MG63 (cell line): ENCODE results near the gene TTC23. TPM values are rescaled to one million over a fixed set of nuclear protein-coding genes. Genes with fewer than 3 reads are reported as not detected.
A peak's percentile ranks its signal among the peaks of the same experiment; 100 is the strongest.

Experiments
- DNase-seq: peaks from one replicate; pipeline ENCODE4 v3.0.0-alpha.2; 2020
- H3K27me3 ChIP-seq: fragments of 250-450 bp; sonication (Bioruptor Pico); 2 replicates; pipeline ENCODE4 v1.5.1; 2020; ENCODE audit warnings: mild to moderate bottlenecking, moderate library complexity
- H3K36me3 ChIP-seq: fragments of 250-450 bp; sonication (Bioruptor Pico); 2 replicates; pipeline ENCODE4 v1.5.1; 2020; ENCODE audit warnings: mild to moderate bottlenecking, moderate library complexity
- H3K4me3 ChIP-seq: fragments of 250-450 bp; sonication (Bioruptor Pico); 2 replicates; pipeline ENCODE4 v1.5.1; 2020; ENCODE audit warnings: mild to moderate bottlenecking, moderate library complexity
- H3K9me3 ChIP-seq: fragments of 250-450 bp; sonication (Bioruptor Pico); 2 replicates; pipeline ENCODE4 v1.5.1; 2020; ENCODE audit warnings: mild to moderate bottlenecking, moderate library complexity
- total RNA-seq: library from RNA; depleted of rRNA; stranded (reverse); fragments of >200 nt; shearing (Covaris generic); gene quantifications from 2 replicates; pipeline ENCODE4 v1.2.3, GENCODE V29; 2014; ENCODE audit warnings: low replicate concordance

The TTC23 gene
- total RNA-seq, 1 experiment from 2014 or later: 12.2 TPM

DNA sequence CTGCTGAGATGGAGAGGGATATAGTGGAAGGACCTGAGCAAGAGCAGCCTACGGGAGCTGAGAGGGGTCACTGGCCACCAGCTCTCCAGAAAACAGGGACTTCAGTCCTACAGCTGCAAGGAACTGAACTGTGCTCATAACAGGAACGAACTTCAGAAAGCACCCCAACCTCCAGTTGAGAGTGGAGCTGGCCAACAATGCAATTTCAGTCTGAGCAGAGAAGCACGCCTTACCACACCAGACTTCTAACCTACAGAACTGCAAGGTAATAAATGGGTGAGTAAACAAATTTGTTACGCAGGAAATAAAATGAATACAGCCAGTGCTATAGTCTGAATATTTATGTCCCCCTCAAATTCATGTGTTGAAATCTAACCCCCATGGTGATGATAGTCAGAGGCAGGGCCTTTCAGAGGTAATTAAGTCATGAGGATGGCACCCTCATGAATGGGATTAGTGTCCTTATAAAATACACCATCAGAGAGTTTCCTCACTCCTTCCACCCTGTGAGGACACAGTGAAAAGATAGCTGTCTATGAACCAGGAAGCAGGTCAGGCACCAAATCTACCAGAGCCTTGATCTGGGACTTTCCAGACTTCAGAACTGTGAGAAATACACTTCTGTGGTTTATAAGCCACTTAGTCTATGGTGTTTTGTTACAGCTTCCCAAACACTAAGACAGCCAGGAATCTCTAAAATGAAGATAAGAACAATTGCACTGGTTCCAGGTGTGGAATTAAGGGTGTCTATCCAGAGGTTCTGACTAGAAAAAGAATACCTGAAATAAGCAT lies 85.9 kb downstream of the TTC23 start:
- no peaks in the 10 kb centered on the region for H3K9me3 ChIP-seq
- no peak overlapping the region for H3K4me3 ChIP-seq
- no peak for DNase-seq
- no peaks in the 10 kb centered on the region for H3K27me3 ChIP-seq
- H3K36me3 ChIP-seq: peaks cover 11% of the 10 kb centered on the region

DNA sequence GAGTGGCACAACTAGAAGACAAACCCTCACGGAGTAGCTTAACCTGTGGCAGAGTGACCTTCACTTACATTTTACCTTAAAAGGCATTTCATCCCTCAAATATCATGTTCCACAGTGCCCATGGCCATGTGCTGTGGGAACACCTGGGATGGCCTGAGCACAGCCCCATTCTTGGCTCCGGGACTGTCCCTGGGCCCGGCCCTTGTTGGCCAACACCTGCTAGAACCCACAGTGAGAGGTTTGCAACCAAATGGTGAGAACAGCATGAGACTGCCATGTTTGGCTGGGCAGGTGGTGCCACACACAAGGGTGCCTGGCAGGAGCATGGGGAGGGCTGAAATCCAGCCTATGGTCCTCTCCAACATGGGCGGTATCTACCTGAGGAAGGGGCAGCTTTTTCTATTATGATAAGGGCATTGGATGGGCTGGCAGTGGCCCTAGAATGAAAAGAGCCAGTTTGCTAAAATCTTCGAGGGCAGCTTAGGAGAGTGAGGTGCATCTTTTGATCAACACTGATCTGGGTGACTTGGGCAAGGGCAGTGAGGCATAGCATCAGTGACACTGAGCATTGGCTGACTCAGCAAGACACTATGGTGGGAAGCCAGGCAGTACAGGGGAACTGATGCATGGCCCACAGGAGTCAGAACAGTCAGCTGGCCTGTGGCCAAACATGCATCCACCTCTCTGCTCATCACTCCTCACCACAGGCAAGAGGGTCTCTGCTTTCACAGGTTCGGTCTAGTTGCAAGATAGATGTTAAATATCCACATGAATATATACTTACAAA lies 90.6 kb downstream of the TTC23 start:
- Histone ChIP-seq H3K9me3 (peaks cover 5% of the 10 kb centered on the region), H3K27me3 (no peaks in the 10 kb centered on the region), H3K4me3 (no peak overlapping the region), H3K36me3 (peaks cover 30% of the 10 kb centered on the region)
- no peak for DNase-seq

DNA sequence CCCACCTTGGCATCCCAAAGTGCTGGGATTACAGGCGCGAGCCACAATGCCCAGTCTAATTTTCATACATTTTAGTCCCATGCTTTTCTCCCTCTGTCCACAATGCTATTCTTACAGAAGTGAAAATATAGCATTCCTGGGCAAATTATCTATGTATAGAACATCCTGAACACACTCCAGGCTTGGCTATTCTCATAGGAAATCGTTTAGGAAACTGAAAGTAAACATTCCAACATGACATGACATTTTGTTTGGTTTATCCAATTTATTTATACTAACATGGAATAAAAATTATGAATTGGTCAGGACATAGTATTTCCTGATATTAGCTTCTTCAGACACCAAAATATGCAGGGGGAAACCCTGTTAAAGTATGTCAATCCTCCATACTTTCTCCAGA lies 91.9 kb downstream of the TTC23 start:
- no peak for DNase-seq
- H3K4me3 ChIP-seq: no peak overlapping the region

DNA sequence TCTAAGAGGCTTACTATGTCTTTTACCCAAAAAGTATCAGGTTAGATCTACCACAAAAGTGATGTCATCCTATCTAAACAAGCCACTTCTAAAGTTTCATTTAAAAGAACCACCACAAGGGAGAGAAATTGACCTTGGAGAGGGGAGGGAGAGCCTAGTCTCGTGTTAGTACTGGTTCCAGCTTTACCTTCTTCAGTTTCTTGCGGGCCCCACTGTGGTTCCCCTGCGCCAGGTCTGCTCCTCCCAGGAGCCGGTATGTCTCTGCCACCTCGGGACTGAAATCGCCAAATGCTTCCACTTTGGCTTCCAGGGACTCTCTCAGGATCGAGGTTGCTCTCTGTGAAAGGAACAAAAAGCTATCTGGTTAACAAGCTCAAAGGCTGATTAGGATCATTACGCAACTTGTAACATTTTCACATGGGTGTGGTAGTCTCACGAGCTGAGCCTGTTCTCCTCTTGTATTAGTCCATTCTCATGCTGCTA lies 93.4 kb downstream of the TTC23 start:
- Histone ChIP-seq H3K9me3 (peaks cover 5% of the 10 kb centered on the region), H3K27me3 (no peaks in the 10 kb centered on the region), H3K4me3 (no peak overlapping the region), H3K36me3 (peaks cover 40% of the 10 kb centered on the region)
- no peak for DNase-seq

More for the DNA sequence above, 91.9 kb downstream of the TTC23 start:
- H3K9me3 ChIP-seq: peaks cover 5% of the 10 kb centered on the region
- H3K27me3 ChIP-seq: no peaks in the 10 kb centered on the region
- peaks cover 39% of the 10 kb centered on the region for H3K36me3 ChIP-seq

DNA sequence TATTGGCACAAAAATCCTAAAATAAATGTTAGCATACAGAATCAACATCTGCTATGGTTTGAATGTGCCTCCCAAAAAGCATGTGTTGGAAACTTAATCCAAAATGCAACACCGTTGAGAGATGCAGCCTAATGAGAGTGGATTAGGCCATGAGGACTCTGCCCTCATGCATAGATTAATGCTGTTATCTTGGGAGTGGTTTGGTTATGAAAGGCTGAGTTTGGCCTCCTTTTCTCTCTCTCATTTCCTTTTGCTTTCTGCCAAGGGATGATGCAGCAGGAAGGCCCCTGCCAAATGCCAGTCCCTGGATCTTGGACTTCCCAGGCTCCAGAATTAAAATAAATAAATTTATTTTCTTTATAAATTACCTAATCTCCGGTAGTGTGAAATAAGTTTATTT lies 95.1 kb downstream of the TTC23 start:
- DNase-seq: peak; percentile 79
- Histone ChIP-seq H3K9me3 (peaks cover 5% of the 10 kb centered on the region), H3K27me3 (no peaks in the 10 kb centered on the region), H3K36me3 (peaks cover 38% of the 10 kb centered on the region), H3K4me3 (no peak overlapping the region)

DNA sequence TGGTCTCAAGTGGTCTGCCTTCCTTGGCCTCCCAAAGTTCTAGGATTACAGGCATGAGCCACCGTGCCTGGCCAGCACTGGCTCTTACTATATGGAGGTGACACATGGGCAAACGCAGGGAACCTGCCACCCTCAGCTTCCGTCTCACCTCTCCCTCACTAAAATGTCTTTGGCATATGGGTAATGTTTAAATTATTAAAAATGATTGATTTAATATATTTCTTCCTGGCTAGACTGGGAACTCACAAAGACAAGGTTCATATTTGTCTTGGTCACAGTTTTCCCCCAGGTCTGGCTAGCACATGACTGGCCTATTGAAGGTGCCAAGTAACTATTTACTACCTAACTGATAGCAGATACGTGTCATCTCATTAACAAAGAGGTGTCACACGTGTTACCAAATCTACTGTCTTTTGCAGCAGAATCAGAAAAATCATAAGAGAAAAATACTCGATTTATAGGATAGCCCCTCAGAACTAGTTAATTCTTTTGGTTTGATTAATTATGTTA lies 96.3 kb downstream of the TTC23 start:
- peaks cover 5% of the 10 kb centered on the region for H3K9me3 ChIP-seq
- peaks cover 32% of the 10 kb centered on the region for H3K36me3 ChIP-seq
- no peaks in the 10 kb centered on the region for H3K27me3 ChIP-seq
- no peak for DNase-seq
- no peak overlapping the region for H3K4me3 ChIP-seq

DNA sequence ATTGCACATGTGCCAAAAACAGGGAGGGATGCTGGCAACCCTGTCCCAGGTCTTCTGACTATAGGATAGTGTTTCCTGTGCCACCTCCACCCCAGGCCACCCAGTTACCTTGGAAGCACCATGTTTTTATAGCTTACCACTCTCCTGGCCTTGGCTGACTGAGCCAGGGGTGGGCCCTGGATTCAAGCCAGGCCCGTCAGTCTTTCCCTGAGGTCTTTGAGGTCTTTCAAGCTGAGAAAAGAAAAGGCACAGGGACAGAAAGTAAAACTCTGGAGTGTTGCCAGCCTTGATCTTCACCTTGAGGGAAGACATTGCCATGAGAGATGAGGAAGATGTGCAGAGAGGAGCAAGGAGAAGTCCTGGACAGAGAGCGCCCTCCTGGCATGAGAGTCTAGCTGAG lies 98.2 kb downstream of the TTC23 start:
- Histone ChIP-seq H3K36me3 (peaks cover 29% of the 10 kb centered on the region), H3K27me3 (no peaks in the 10 kb centered on the region), H3K4me3 (no peak overlapping the region), H3K9me3 (peaks cover 5% of the 10 kb centered on the region)
- no peak for DNase-seq

DNA sequence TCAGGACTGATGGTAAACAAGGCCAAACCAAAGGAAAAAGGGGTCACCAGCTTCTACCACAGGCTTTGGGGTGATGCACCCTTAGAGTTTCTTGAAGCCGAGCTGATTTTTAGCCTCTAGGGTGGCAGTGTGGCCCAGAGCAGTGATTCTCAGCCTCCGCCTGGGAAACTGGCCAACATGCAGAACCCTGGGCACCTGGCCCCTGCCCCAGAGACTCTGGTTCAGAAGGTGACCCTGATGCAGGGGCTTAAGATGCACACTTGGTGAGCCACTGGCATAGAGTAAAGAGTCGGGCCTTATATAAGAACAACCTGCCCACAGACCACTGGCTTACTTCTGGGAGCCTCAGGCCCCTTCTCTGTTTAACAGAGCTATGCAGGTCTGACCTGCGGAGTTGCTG lies 100.0 kb downstream of the TTC23 start:
- no peaks in the 10 kb centered on the region for H3K9me3 ChIP-seq
- no peak overlapping the region for H3K4me3 ChIP-seq
- H3K27me3 ChIP-seq: no peaks in the 10 kb centered on the region
- H3K36me3 ChIP-seq: peaks cover 18% of the 10 kb centered on the region
- DNase-seq: no peak

DNA sequence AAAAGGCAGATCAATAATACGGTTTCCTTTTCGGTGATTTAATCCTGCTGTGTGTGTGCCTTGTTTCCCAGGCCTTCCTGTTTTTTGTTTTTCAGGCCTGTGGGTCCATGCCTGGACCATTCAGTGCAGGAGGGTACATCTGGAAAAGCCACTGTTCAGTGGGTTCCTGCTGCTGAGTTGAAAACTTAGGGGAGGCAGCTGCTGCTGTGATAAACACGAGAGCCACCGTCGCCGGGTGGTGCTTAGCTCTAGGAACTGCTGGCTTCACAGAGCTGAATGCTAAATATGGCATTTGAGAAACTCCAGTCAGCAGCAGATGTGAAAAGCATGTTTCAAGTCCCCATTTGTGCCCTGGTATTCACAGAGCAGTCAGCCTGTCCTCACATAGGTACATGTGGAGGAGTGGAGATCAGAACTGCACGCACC lies 100.5 kb downstream of the TTC23 start:
- H3K36me3 ChIP-seq: peaks cover 18% of the 10 kb centered on the region
- DNase-seq: no peak

DNA sequence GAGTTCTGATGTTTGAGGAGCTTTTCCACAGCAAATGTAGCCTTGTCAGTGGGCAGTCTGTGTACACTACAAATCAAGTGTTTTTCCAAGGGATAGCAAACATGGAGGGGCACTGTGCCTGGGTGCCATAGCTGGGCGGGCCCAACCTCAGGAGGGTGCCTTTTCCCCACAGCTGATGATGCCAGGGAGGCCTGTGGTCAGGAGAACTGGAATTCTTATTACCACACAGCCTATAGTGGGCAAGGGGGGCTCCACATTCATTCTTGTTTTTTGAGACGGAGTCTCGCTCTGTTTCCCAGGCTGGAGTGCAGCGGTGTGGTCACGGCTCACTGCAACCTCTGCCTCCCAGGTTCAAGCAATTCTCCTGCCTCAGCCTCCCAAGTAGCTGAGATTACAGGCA lies 102.7 kb downstream of the TTC23 start:
- H3K36me3 ChIP-seq: peaks cover 8% of the 10 kb centered on the region
- no peaks in the 10 kb centered on the region for H3K9me3 ChIP-seq
- no peaks in the 10 kb centered on the region for H3K27me3 ChIP-seq
- no peak overlapping the region for H3K4me3 ChIP-seq
- DNase-seq: no peak

More for the DNA sequence above, 100.5 kb downstream of the TTC23 start:
- H3K27me3 ChIP-seq: no peaks in the 10 kb centered on the region
- no peaks in the 10 kb centered on the region for H3K9me3 ChIP-seq
- no peak overlapping the region for H3K4me3 ChIP-seq

DNA sequence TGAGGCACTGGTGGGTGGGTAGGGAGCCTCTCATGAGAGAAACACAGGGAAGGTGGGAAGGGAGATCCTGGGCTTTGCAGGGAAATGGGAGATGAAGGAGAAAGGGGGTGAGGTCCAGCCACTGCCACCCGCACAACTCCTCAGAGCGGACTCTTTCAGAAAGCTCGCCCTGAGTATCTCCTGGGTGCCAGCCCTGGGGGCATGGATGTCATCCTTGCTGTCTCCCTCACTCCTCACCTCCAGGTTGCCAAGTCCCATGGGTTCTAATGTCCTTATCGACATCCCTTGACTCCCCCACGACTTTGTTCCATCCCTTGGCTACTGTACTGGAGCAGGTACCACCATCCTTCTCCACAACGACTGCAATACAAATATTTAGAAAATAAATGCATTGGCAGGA lies 103.6 kb downstream of the TTC23 start:
- Histone ChIP-seq H3K4me3 (no peak overlapping the region), H3K36me3 (peaks cover 8% of the 10 kb centered on the region; the same call in 1 of the 2 replicates), H3K27me3 (no peaks in the 10 kb centered on the region), H3K9me3 (no peaks in the 10 kb centered on the region)
- DNase-seq: no peak

DNA sequence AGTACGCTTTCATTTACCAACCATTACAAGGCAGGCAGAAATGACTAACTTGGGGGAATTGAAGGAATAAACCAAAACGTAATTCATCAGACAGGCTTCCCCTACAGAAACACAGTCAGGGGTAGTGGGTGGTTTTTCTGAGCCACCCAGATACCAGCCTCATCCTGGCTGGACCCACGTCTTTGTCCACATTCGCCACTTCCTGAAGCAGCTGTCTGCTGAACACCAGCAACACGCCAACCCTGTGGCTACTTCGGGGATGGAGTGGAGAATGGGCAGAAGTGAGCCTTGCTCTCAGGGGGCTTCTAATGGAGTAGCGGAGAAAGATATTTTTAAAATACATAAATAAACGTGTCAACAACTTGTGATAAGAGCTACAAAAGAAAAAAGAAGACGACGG lies 104.4 kb downstream of the TTC23 start:
- no peak for DNase-seq
- Histone ChIP-seq H3K4me3 (no peak overlapping the region), H3K9me3 (no peaks in the 10 kb centered on the region), H3K27me3 (no peaks in the 10 kb centered on the region), H3K36me3 (peaks cover 8% of the 10 kb centered on the region; the same call in 1 of the 2 replicates)

DNA sequence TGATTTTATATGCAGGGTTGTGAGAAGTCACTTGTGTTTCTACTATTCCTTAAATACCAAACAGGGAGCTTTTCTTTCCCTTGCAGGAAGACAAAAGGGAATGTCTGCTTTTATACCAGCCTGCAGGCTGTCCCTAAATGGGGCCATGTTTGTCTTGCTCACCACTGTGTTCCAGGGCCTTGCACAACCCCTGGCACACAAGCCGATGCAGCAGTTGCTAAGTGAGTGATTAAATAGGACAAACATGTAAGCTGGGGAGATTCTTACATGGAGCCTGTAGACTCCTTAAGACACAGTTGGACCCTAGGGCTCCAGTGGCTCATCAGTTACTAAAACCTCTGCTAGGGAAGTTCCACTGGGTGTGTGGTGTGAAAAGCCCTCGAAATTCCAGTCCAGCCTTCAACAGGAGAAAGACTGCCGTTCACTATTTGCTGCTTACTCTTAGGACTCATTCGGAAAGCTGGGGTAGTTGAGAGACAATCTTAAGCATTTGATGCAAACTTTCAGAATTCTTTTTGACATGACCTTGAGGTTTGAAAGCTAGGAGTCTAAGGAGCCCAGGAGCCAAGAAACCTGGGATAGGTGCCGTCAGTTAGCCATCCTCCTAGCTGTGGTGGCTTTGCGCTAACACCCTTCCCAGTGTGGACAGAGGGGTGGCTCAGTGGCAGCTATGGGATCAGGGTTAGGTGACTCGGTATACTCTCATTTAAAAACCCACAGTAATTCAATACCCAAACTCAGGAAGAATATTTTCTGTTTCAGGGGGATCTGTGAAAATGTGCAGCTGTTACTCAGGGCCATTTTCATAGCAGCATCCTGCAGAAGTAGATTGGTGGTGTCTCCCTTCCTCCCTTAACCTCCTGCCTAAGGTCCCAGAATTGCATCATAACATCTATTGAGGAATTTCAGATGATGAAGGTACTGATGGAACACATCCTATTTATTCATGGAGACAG lies 105.4 kb downstream of the TTC23 start:
- no peaks in the 10 kb centered on the region for H3K9me3 ChIP-seq
- DNase-seq: peak; percentile 41

DNA sequence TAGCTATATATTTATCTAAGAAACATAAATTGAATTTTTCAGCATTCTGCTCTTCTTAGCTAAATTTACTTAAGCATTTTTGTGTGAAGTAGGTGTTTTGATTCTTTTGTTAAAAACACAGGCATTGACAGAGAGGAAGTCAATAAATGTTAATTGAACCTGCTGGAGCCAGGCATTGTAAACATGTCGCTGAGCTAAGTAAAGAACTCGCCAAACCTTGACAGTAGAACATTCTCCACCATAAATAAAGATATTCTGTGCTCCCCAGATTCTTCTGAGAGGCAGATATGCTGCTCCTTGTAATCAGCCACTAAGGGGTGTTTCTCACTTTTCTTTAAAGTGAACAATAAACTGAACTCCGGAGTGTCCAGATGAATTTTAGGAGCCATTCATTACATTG lies 106.1 kb downstream of the TTC23 start:
- H3K9me3 ChIP-seq: no peaks in the 10 kb centered on the region
- no peaks in the 10 kb centered on the region for H3K27me3 ChIP-seq
- H3K4me3 ChIP-seq: no peak overlapping the region
- H3K36me3 ChIP-seq: peaks cover 8% of the 10 kb centered on the region; the same call in 1 of the 2 replicates
- DNase-seq: no peak

More for the DNA sequence above, 105.4 kb downstream of the TTC23 start:
- H3K27me3 ChIP-seq: no peaks in the 10 kb centered on the region
- H3K4me3 ChIP-seq: no peak overlapping the region
- H3K36me3 ChIP-seq: peaks cover 8% of the 10 kb centered on the region; the same call in 1 of the 2 replicates

DNA sequence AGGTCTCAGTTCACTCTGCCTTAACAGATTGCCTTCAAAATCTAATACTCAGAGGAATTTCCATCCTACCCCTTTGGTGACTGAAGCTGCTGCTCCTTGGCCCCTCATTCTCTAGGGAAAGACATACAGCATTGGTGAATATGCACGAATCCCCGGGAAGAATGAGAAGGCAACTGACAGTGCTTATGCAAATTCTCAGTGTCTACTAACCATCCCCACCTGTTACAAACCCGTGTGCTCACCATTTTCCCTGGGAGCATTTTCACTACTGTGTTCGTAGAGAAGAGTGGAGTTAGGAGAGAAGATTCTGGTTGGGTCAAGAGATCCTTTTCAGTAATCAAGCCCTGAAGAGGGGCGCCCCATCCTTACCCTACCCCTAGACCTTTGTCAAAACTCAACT lies 106.8 kb downstream of the TTC23 start:
- H3K9me3 ChIP-seq: no peaks in the 10 kb centered on the region

DNA sequence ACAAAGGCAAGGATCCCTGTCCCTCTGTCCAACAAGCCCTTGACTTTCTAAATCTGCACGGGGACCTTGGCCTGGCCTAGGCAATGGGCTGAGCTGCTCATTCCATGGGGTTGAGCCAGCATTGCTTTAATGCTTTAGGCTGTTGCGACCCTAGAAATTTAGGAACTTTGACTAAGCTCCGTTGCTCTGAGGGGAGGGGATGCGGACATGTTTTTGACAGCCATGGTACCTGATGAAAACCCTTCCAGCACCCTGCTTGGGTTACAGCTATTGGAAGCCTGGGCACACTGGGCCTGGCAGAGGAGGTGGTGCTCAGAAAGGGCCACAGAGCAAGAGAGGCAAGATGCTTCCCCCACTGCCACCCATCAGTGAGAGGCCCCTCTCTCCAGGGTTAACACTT lies 107.4 kb downstream of the TTC23 start:
- Histone ChIP-seq H3K36me3 (peaks cover 3% of the 10 kb centered on the region; the same call in 1 of the 2 replicates), H3K27me3 (no peaks in the 10 kb centered on the region), H3K9me3 (no peaks in the 10 kb centered on the region), H3K4me3 (no peak overlapping the region)
- DNase-seq: no peak

More for the DNA sequence above, 106.8 kb downstream of the TTC23 start:
- no peak for DNase-seq
- Histone ChIP-seq H3K36me3 (peaks cover 3% of the 10 kb centered on the region; the same call in 1 of the 2 replicates), H3K27me3 (no peaks in the 10 kb centered on the region), H3K4me3 (no peak overlapping the region)
